T-helper 9 cell (primary cell): Measurements from ENCODE around the gene FBXO8.
"Not testable (repeated sequence)": the region's sequence is repeated elsewhere in the genome, so short reads cannot be mapped to it uniquely, and the experiment has no call there.

Source experiments
- DNase-seq: peaks from one replicate; pipeline ENCODE4 v3.0.0-alpha.2; 2020

The FBXO8 gene

DNA sequence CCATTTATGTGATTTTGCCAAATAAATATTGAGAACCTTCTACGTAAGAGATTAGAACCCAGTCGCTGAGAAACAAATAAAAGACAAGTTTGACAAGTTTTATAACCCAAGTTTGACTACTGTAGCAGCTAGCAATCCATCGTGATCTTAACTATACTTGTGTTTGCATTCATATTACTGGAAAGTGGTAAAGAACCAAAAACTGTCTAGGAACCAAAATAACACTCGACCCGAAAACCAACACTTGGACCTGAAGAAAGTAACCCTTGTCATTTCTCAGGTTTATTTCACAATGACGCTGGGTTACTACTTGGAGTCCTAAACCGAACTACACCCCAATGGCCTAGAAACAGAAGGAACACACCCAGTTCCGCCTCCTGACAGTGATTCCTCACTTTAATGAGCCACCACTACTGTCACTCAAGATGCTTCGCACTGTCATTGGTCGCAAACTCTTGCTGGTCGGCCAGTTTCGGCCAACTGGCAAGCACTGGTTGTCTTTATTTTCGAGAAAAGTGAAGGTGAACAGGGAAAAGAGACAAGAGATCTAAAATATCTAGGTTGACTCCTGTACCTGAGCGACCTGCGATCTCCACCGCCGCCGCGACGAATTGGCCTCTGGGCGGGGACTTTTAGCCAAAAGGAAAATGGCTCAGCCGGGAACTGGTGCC, 496 bp downstream of the FBXO8 start:
- DNase-seq: peak; percentile 64

DNA sequence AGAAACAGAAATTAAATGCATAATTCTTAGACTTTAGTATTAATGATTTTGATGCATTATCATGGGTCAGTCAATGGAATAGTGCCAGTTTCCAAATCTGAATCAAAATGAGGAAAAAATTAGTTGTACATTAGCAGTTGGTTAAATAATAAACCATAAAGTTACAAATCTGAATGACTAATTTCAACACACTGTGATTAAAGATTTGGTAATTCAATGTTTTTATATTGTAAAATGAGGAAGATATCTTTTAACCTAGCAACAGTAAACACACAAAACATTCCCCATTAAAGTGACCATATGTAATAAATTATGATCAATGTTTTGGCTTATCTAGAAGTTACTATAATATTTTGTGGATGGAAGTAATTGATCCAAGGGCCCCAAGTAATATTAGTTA, 1.6 kb downstream of the FBXO8 start:
- no peak for DNase-seq

DNA sequence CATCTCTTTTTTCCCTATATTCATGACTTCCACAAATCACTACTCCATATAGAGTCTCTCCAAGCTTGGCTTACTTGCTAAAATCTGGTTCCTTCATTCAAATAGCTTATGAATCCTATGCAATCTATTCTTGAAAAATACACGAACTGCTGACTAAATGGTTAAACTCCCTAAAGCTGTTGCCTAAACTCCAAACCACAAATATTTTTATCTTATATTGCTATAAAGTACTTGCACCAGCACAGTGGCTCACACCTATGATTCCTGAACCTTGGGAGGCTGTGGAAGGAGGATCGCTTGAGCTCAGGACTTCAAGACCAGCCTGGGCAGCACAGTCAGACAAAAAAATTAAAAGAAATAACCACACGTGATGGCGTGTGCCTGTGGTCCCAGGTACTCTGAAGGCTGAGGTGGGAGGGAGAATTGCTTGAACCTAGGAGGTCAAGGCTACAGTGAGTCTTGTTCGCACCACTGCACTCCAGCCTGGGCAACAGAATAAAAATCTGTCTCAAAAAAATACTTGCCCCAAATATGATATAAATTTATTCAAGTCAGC, 2.2 kb downstream of the FBXO8 start:
- DNase-seq: no peak

DNA sequence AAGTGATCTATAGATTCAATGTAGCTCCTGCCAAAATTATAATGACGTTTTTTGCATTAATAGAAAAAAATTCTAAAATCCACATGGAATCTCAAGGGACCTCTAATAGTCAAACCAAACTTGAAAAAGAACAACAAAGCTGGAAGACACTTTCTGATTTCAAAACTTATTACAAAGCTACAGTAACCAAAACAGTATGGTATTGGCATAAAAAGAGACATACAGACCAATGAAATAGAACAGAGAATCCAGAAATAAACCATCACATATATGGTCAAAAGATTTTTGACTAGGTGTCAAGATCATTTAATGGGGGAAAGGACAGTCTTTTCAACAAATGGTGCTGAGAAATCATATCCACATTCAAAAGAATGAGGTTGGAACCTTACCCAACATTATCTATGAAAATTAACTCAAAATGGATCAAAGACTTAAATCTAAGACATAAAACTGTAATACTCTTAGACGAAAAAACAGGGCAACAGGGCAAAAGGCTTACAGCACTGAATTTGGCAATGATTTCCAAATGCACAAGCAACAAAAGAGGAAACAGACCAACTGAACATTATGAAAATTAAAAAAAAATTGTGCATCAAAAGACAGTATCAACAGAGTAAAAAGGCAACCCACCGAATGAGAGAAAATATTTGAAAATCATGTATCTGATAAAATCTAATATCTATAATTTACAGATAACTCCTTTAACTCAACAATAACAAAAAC, 3.9 kb downstream of the FBXO8 start:
- no peak for DNase-seq

DNA sequence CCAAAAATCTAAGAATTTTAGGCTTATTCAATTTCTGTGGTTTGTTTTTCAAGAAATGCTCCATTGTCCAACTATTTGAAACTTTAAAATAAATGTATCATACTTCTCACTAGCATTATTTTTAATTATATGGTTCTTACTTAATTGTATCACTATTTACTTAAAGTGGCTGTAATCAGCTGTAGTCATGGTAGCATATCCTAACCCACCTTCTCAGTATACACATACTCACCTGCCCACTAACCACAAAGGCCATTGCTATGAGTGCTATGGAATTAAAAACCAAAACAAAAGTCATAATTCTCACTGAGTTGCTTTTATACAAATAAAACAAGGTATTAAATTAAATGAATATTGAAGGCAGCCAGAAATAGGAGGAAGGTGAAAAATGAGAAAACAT, 5.0 kb downstream of the FBXO8 start:
- no peak for DNase-seq

DNA sequence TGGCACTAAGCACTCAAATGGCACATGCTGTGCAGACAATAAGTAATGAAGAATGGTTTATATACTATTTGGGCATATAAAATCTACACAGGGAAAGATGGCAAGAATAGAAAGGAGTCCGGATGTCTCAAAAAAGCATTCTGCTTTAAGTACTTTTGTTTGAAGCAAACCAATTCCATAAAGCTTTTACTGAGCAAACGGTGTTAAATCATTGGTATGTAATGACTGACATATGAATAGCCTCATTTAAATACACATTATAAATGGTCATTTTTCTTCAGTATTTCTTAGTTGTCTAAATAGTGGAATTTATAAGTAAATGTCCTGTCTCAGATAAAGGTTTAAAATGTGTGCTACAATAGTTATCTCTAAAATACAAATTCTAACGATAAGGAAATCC, 6.0 kb downstream of the FBXO8 start:
- DNase-seq: no peak

DNA sequence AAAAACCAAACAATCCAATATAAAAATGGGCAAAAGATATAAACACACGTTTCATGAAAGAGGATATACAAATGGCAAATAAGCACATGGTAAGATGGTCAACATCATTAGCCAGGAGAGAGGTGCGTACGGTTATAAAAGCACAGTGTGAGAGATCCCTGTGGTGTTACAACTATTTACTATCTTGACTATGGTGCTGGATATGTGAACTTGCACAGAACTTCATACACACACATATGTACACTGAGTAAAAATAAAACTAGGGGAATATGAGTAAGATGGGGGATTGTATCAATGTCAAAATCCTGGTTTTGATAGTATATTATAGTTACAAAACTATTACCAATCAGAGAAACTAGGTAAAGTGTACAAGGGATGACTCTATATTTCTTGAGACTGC, 8.4 kb downstream of the FBXO8 start:
- DNase-seq: no peak

DNA sequence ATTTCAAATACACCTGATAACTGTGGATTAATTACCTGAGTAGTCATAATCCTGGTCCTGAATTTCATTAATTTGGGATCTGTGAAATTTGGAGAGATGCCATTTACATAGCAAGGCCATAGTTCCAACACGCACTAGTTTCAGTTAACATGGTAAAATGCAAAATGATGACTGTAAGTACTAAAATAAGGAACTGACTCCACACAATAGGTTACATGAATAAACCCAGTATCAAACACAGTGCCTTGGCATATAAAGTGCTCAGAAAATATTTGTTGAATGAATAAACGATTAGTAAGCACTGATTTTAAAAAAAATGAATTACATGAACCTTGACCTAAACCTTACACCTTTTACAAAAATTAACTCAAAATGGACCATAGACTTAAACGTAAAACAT, 9.0 kb downstream of the FBXO8 start:
- no peak for DNase-seq

DNA sequence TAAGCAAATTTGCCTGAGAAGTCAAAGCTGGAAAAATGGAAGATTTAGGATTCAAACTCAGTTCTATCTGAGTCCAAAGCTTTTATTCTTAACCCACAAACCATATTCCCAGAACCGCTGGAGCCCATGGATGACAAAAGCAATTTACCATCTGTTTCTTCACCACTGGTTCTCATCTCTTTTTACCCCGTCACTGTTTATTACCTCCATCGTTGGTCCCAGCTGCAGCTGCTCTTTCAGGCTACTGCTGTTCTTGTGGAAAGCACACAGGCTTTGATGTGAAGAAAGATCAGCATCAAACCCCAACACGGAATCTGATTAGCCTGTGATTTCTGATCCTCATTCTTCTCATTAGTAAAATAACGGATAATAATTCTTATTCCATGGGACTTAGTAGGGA, 9.5 kb downstream of the FBXO8 start:
- DNase-seq: no peak

DNA sequence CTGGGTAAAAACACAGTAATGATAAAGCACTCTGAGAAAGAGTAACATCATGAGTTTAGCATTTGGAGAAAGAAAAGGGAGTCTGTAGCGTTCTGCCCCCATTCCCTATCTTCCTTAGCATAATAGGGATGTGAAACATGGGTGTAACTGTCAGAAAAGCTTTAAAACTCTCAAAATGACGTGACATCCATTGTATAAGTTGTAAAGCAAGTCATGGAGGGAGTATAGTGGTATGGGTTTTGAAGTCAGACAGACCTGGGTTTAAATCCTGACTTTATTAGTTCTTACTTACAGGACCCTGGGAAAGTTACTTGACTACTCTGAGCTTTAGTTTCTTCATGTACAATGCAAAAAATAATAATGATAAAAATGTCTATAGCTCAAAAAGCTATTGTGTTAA, 17.1 kb downstream of the FBXO8 start:
- no peak for DNase-seq

DNA sequence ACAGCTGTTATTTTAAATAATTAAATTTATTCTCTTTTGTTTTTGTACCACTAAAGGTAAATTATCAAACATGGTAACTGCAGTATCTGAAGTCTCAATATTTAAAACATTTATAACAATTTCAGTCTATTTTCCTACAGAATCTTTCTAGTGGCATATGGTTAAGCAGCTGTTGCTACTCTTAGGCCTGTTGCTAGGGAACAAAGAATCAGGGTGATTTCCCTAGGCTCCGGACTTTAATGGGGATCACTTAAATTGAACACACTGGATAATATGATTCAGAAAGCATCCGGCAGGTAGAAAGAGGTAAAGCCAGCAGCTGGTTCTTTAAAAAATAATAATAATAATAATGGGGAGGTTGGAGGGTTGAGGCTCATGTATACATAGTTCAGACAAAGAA, 17.6 kb downstream of the FBXO8 start:
- no peak for DNase-seq

DNA sequence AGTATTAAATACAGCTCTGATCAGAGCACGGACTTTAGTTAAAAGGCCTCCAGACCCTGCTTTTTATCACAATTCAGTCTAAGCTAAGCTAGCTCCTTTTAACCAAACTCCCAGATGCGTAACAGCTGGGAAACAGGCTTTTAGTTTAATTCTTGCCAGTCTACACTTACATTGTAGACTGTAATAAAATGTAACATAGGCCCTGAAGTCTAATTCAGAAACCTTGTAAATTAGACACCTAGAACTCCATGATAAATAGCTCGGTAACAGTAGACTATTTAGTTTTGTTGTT, 20.1 kb downstream of the FBXO8 start:
- DNase-seq: no peak

DNA sequence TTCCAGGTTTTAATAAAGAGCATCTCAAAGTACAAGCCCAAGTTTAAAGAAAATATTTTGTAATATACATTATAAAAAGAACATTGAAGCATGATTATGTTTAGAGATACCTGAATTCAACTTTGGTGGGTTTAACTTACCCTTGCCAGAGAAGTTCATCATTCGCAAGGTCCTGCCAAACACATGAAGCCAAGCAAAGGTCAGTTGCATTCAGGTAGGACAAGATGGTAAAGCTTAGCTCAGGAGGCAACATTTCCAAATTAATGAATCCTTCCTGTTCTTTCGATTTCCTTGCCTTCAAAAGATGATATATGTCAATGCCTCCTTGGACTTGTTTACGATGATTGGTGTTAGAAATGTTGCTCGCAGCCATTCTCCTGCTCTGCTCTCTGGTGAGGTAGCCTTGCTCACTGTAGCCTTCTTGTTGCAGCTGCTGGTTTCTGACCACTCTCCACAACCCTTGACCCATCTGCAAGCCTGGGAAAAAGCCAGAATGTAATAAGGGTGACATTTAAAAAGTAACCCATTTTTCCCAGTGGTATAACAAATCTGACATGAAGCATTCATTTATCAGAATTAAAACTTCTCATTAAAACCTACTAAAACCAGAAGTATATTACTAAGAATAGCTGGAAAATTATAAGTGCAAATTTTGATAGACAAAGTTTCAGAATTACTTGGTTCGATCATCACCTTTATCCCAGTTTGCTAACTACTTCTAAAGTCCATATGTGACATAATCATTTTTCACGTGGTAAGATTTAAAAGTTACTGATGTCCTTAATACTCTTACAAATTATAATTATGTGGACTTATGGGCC, 20.6 kb downstream of the FBXO8 start:
- DNase-seq: no peak

DNA sequence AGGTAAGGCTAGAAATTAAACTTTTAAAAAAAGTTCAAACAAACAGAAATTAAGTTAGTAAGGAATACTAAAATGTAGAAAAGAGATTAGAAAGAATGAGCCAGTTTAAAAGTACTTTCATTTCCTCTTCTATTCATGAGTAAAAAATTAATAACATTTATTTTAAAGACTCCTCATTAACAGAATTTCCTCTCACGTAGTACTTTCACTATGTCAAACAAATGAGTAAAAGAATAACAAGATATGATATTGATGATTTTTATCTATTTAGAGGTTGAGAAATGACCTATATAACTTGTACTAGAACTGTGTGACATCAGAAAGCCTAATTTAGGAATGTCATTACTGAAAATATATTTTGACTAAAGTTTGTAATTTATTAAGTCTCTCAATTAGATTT, 22.0 kb downstream of the FBXO8 start:
- not testable (repeated sequence) for DNase-seq

DNA sequence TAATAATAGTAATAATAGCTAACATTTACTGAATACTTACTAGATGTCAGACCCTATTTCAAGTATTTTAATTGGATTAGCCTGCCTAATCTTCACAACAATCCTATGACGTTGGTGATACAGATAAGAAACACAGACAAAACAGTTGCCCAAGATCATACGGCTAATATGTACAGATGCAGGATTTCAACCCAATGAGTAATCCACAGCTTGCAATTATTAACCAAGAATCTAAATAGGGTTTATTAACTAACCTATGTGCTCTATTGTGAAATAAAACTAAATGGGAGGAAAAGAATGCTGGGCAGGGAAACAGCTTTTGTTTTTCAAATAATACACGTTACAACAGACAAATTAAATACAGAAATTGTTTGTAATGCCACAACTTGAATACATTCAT, 23.4 kb downstream of the FBXO8 start:
- DNase-seq: no peak

DNA sequence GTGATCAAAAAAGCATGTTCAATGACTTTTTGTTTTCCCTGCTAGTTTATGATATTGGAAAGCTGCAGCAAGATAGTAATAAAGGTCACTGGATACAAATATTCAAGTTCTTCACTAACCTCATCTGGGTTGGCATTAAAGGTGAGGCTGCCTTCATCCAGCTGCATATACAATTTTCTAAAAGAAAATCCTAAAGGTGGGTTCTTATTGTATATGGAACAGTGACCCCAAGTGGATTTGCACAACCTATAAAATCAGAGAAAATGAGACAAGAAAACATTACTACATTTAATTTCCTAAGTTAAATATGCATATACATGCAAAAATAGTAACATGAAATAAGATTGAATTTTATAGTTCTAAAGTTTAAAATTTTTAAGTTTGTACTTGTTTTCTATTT, 23.9 kb downstream of the FBXO8 start:
- no peak for DNase-seq

DNA sequence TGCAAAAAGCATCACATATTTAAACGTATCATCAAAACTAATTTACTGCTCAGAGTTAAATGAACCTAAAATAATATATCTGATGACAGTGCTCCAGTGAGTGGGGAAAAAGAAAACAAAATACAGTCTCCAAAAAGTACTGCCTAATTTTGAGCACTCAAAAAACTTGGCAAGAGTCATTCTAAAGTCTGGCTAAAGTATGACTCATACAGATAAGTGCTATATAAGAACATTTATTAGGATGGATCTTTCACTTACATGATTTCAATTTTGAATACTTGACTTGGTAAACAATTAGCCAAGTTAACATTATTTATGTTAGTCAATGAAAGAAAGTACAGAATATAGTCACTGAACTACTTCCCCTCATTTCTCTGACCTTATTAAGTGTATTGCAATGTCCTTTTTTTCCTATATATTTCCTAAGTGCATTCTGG, 27.2 kb downstream of the FBXO8 start:
- DNase-seq: no peak

DNA sequence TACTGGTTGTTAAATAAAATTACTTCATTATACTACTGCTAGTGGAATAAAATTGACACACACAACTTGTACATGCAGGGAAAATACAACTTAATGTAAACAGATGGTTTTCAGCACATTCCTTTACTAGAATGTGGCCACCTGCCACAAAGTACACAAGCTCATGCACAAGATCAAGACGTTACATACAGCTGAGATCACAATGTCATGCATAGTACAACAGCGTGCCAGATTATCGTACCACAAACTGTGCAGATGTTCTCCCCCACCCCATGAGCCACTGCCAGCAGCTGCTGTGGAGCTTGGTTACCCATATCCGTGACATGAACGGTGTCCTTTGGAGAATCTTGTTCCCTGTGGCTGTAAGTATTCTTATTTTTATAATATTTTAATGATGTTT, 27.7 kb downstream of the FBXO8 start:
- no peak for DNase-seq

DNA sequence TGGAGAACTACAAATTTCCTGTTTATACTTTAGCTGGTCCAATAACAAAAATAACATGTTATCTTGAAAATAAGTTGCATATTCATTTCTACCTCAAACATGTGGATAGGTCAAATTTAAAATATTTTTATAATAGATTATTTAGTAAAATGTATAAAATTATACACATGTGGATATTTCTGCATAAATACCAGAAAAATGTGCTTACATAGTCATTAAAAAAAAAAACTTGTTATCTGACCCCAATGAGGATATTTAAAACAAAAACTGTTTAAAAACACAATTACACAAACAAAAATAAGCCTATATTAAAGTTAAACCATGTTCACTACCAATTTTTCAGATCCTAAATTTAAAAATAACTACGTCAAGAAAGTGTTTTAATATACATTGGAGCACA, 28.1 kb downstream of the FBXO8 start:
- no peak for DNase-seq

DNA sequence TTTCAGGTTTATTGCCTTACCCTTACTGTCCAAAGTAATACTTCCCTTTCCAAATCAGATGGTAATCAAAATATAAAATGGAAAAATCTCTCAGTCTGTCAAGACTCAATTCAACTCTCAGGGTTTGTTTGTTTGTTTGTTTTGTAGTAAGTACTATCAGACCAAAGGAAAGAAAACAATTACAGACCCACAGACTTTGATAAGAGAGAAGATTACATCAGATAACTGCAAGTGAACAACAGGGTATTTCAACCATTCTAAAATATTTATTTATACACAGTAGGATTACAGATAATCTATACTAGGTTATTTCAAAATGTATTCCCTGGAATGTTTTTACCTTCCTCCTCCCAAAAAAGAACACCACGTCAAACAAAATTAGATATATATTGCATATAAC, 28.9 kb downstream of the FBXO8 start:
- no peak for DNase-seq

DNA sequence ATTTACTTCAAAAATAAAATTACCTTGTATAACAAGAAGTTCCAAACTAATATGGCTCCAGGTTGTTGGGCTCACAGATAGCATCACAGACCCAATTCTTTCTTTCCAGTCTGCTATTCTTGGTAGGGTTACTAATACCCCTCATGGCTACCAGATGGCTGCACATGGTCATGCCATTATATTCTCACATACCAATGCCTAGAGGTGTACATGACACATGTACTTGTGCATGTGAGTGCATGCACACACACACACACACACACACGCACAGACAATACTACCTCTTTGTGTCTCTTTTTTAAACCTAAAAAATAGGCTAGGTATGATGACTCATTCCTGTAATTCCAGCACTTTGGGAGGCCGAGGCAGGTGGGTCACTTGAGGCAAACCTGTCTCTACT, 31.1 kb downstream of the FBXO8 start:
- DNase-seq: no peak

DNA sequence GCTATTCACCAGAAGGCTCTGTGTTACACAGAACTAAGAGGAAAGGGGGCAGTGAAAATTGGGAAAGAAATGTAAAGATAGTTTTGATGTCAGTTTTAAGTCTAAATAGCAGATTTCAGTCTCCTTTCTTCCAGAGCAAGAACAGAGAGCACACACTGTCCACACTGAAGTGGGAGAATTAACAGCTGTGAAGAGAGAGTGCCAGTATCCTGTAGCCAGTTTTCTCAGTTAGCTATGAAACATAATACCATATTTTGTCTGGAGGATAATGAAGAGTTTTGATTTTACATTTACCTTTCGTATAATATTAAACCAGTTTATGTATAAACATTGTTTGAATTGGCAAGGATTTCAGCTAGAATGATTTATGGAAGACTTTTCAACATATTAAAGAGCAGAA, 35.1 kb downstream of the FBXO8 start:
- no peak for DNase-seq

DNA sequence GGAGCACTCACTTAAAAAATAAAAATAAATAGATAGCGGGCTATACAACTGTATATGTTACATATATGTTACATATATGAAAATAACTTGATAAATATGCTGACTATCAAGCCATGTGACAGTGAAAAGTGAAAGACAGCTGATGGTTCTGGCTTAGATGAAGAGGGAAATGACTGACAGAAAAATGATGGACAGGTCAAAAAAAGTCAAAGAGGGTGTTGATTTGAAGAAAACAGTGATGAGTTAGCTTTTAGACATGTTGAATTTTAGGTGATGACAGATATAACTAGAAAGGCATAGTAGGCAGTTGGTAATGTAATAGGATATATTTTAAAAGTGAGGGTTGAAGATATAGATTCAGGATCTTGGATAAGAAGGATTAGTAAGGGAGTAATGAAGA, 37.8 kb downstream of the FBXO8 start:
- DNase-seq: no peak

DNA sequence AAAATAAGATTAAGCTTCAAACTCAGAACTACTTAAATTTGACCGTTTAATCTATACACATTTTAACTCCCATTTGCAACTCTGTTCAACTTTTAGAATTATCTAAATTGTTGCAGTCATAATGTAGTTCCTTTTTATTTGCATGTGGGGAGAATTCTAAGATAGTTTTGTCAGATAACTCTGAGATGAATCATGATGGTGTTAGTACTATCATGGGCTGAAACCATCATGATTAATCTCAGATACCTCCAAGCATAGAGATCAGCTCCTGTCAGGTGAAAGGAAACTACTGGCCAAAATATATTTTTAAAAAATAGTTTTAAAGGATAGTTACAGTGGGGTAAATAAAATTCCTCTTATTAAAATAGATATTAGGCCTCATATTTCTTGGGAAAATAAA, 39.0 kb downstream of the FBXO8 start:
- DNase-seq: no peak
